ENCODE data around the gene NDUFS7.

- no peak for TF ChIP-seq NR2C2 (IDR thresholded peaks at IDR 0.05; ENCODE audit: borderline replicate concordance, control insufficient read depth, insufficient read length, low read depth)
- TF ChIP-seq POLR2A (IDR thresholded peaks at IDR 0.05; ENCODE audit: low read depth, low read length), result no peak
- no peak for TF ChIP-seq CTCF (IDR thresholded peaks at IDR 0.05 in 2 of 3, conservative IDR thresholded peaks at IDR 0.05 in 1 of 3; ENCODE audit: control insufficient read depth in 2 of 3, extremely low read depth in 1 of 3, insufficient read depth in 1 of 3, low read depth in 3 of 3, low read length in 3 of 3)
- TF ChIP-seq, protein P1, sequence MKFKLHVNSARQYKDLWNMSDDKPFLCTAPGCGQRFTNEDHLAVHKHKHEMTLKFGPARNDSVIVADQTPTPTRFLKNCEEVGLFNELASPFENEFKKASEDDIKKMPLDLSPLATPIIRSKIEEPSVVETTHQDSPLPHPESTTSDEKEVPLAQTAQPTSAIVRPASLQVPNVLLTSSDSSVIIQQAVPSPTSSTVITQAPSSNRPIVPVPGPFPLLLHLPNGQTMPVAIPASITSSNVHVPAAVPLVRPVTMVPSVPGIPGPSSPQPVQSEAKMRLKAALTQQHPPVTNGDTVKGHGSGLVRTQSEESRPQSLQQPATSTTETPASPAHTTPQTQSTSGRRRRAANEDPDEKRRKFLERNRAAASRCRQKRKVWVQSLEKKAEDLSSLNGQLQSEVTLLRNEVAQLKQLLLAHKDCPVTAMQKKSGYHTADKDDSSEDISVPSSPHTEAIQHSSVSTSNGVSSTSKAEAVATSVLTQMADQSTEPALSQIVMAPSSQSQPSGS (IDR thresholded peaks at IDR 0.05; ENCODE audit: low read length), result no peak
- no peak for TF ChIP-seq MYC (IDR thresholded peaks at IDR 0.05; ENCODE audit: insufficient read depth, insufficient read length, insufficient replicate concordance, low read length, severe bottlenecking)
- no peak for TF ChIP-seq YY1 (IDR thresholded peaks at IDR 0.05; ENCODE audit: low read depth, low read length)
- no peak for TF ChIP-seq SP1 (IDR thresholded peaks at IDR 0.05; ENCODE audit: low read depth, low read length)
Measured at GRCh38 chr19:1399079-1399478, 15.4 kb downstream of the NDUFS7 start.

Data from GM12878 (cell line).